Dendritic cell treated with granulocyte-macrophage colony-stimulating factor and Interleukin-4, amounts not matched to agents 40 ng/mL and 50 ng/mL, for 4 days (primary cell): Measurements from ENCODE around the gene ETHE1.

ENCODE experiments used
- H3K27ac Mint-ChIP-seq: one replicate; pipeline ENCODE4 v1.8.0; 2022; ENCODE audit warnings: mild to moderate bottlenecking, mixed read lengths
- H3K27me3 Mint-ChIP-seq: one replicate; pipeline ENCODE4 v1.8.0; 2022; ENCODE audit warnings: mild to moderate bottlenecking, mixed read lengths
- H3K36me3 Mint-ChIP-seq: one replicate; pipeline ENCODE4 v1.8.0; 2022; ENCODE audit warnings: low read depth, mixed read lengths
- H3K4me1 Mint-ChIP-seq: one replicate; pipeline ENCODE4 v1.8.0; 2022; ENCODE audit warnings: low read depth, mixed read lengths
- H3K4me3 Mint-ChIP-seq: one replicate; pipeline ENCODE4 v1.8.0; 2022; ENCODE audit warnings: mild to moderate bottlenecking, moderate library complexity, mixed read lengths
- H3K9me3 Mint-ChIP-seq: one replicate; pipeline ENCODE4 v1.8.0; 2022; ENCODE audit warnings: mixed read lengths
- intact Hi-C: fragments of 100-400 bp; cut with micrococcal nuclease; formaldehyde crosslinking; loops from one replicate; pipeline ENCODE4 v1.15.0; 2022

Gene ETHE1

GRCh38 chr19:43466793-43467192, 60.2 kb downstream of the ETHE1 start:
- H3K27me3 Mint-ChIP-seq, result peaks cover 28% of the 10 kb centered on the region
- peaks cover 64% of the 10 kb centered on the region for H3K4me1 Mint-ChIP-seq
- peak overlapping the region; percentile 52 for H3K27ac Mint-ChIP-seq
- H3K9me3 Mint-ChIP-seq, result no peaks in the 10 kb centered on the region
- peaks cover 12% of the 10 kb centered on the region for H3K36me3 Mint-ChIP-seq
- intact Hi-C loops, result no loop called here
- no peak overlapping the region for H3K4me3 Mint-ChIP-seq

GRCh38 chr19:43465468-43466120, 61.4 kb downstream of the ETHE1 start, which contains the start of gene LYPD3:
Gene LYPD3, minus strand, starts transcription at chr19:43465608. Its CDS starts 37 bp downstream, at chr19:43465571.
- Mint-ChIP-seq H3K27me3 (peaks cover 36% of the 10 kb centered on the region), H3K9me3 (no peaks in the 10 kb centered on the region), H3K4me3 (peak within 1 kb of the TSS; percentile 93), H3K4me1 (peaks cover 70% of the 10 kb centered on the region), H3K27ac (peak within 1 kb of the TSS; percentile 95), H3K36me3 (peaks cover 23% of the 10 kb centered on the region)
- intact Hi-C loops, result no loop called here

GRCh38 chr19:43464134-43464775, 62.7 kb downstream of the ETHE1 start:
- Mint-ChIP-seq H3K27ac (peak overlapping the region; percentile 95), H3K36me3 (peaks cover 23% of the 10 kb centered on the region), H3K4me1 (peaks cover 69% of the 10 kb centered on the region), H3K9me3 (no peaks in the 10 kb centered on the region), H3K27me3 (peaks cover 36% of the 10 kb centered on the region), H3K4me3 (peak overlapping the region; percentile 93)
- intact Hi-C loops, result no loop called here

- Mint-ChIP-seq H3K36me3 (peaks cover 23% of the 10 kb centered on the region), H3K4me3 (peak overlapping the region; percentile 93), H3K4me1 (peaks cover 62% of the 10 kb centered on the region), H3K9me3 (no peaks in the 10 kb centered on the region), H3K27me3 (peaks cover 36% of the 10 kb centered on the region), H3K27ac (peak overlapping the region; percentile 95)
- intact Hi-C loops, result loop anchor here (1.0 kb wide), 1 partner anchor 12 kb away; no protein-coding TSS in a partner anchor
Observed at GRCh38 chr19:43463381-43464133, 63.4 kb downstream of the ETHE1 start.

- Mint-ChIP-seq H3K4me1 (peaks cover 56% of the 10 kb centered on the region), H3K36me3 (peaks cover 23% of the 10 kb centered on the region), H3K27ac (peak overlapping the region; percentile 95), H3K4me3 (peak overlapping the region; percentile 93), H3K27me3 (peaks cover 36% of the 10 kb centered on the region), H3K9me3 (no peaks in the 10 kb centered on the region)
- intact Hi-C loops, result loop anchor here (1.0 kb wide), 1 partner anchor 12 kb away; no protein-coding TSS in a partner anchor
Observed at GRCh38 chr19:43462785-43463380, 64.1 kb downstream of the ETHE1 start.

GRCh38 chr19:43462383-43462782, 64.6 kb downstream of the ETHE1 start:
- peaks cover 51% of the 10 kb centered on the region for H3K4me1 Mint-ChIP-seq
- no peaks in the 10 kb centered on the region for H3K9me3 Mint-ChIP-seq
- H3K4me3 Mint-ChIP-seq, result peak overlapping the region; percentile 58
- intact Hi-C loops, result no loop called here
- H3K36me3 Mint-ChIP-seq, result peaks cover 23% of the 10 kb centered on the region
- H3K27me3 Mint-ChIP-seq, result peaks cover 36% of the 10 kb centered on the region
- no peak overlapping the region for H3K27ac Mint-ChIP-seq

- Mint-ChIP-seq H3K27ac (peak overlapping the region; percentile 50), H3K27me3 (peaks cover 36% of the 10 kb centered on the region), H3K4me3 (no peak overlapping the region), H3K4me1 (peaks cover 46% of the 10 kb centered on the region), H3K9me3 (no peaks in the 10 kb centered on the region), H3K36me3 (peaks cover 23% of the 10 kb centered on the region)
- intact Hi-C loops, result no loop called here
Observed at GRCh38 chr19:43461303-43461702, 65.7 kb downstream of the ETHE1 start.

GRCh38 chr19:43460362-43461016, 66.5 kb downstream of the ETHE1 start:
- intact Hi-C loops, result no loop called here
- H3K27ac Mint-ChIP-seq, result peak overlapping the region; percentile 50
- H3K36me3 Mint-ChIP-seq, result peaks cover 23% of the 10 kb centered on the region
- H3K27me3 Mint-ChIP-seq, result peaks cover 29% of the 10 kb centered on the region
- H3K4me3 Mint-ChIP-seq, result no peak overlapping the region
- H3K4me1 Mint-ChIP-seq, result peaks cover 46% of the 10 kb centered on the region
- H3K9me3 Mint-ChIP-seq, result no peaks in the 10 kb centered on the region

- peaks cover 2% of the 10 kb centered on the region for H3K9me3 Mint-ChIP-seq
- peaks cover 17% of the 10 kb centered on the region for H3K36me3 Mint-ChIP-seq
- H3K27me3 Mint-ChIP-seq, result peaks cover 16% of the 10 kb centered on the region
- no peak overlapping the region for H3K27ac Mint-ChIP-seq
- no peak overlapping the region for H3K4me3 Mint-ChIP-seq
- intact Hi-C loops, result no loop called here
- H3K4me1 Mint-ChIP-seq, result peaks cover 46% of the 10 kb centered on the region
Observed at GRCh38 chr19:43457809-43458208, 69.2 kb downstream of the ETHE1 start.
